ENCODE data around the gene AKT3. TPM values are rescaled to one million over a fixed set of nuclear protein-coding genes. Genes with fewer than 3 reads are reported as not detected.

AKT3 gene
- total RNA-seq, 1 donor from 2014 or later: 27.8 TPM

DNA sequence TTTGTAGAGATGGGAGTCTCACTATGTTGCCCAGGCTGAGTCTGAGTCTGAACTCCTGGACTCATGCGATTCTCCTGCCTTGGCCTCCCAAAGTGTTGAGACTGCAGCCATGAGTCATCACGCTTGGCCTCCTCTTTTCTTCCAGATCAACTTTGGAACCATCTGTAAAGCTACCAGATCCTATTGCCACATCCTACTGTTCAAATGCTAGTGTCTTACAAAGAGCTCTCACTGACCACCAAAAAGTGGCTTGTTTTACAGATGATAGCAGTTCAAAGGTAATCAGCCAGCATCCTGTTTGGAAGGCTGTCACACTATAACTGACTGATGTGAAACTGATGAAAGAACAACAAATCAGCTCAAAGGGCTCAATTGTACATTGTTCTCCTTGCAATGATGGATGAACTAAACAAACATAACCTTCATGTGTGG lies 221.6 kb downstream of the AKT3 start:
- intact Hi-C loops (cut with micrococcal nuclease): no loop called here

DNA sequence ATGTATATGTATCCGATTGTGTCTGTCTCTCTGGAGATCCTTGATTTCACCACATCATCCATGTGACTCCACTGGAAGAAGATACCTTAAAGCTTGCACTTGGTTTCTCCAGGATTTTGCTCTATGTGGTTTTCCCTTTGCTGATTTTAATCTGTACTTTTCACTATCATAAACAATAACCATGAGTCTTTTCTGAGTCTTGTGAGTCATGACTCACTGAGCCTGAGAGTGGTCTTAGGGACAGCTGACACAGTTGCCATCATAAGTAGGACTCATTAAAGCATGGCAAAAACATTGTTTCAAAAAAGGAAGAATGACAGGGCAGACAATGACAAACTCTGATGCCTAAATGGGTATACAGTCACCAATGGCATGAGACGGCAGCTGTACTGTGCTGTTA lies 226.2 kb downstream of the AKT3 start:
- intact Hi-C loops (cut with micrococcal nuclease): no loop called here

- intact Hi-C loops (cut with micrococcal nuclease): no loop called here
Observed at GRCh38 chr1:243621973-243622372, 228.1 kb downstream of the AKT3 start.

GRCh38 chr1:243620096-243620495 lies 229.9 kb downstream of the AKT3 start:
- intact Hi-C loops (cut with micrococcal nuclease): no loop called here

GRCh38 chr1:243609698-243610097 lies 240.3 kb downstream of the AKT3 start:
- intact Hi-C loops (cut with micrococcal nuclease): no loop called here

DNA sequence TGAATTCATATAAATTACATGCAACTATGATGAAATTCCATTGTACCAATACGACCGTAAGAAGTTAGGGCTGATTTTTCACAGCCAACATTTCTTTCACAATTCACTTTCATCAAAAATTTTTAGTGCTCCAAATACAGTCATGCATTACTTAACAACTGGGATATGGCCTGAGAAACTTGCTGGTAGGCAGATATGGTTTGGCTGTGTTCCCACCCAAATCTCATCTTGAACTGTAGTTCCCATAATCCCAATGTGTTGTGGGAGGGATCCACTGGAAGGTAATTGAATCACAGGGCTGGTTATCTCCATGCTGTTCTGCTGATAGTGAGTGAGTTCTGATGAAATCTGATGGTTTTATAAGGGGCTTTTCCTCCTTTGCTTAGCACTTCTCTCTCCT lies 244.4 kb downstream of the AKT3 start:
- intact Hi-C loops (cut with micrococcal nuclease): no loop called here

DNA sequence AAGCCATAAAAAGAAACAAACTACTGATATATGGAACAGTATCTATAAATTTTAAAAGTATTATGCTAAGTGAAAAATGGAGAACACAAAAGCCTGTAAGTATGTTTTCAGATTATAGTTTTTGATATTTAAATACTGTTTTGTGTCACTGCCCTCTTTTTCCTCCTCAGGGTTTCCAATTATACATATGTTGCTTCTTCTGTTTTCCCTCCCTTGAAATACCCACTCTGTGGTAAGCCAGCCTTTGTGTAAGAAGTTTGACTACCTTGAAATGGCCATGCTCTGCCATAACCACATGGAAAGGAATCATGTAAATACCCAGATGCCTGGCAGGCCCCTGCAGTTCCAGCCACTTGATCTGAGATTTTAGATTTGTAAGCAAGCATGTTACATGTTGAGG lies 248.3 kb downstream of the AKT3 start:
- intact Hi-C loops (cut with micrococcal nuclease): no loop called here

DNA sequence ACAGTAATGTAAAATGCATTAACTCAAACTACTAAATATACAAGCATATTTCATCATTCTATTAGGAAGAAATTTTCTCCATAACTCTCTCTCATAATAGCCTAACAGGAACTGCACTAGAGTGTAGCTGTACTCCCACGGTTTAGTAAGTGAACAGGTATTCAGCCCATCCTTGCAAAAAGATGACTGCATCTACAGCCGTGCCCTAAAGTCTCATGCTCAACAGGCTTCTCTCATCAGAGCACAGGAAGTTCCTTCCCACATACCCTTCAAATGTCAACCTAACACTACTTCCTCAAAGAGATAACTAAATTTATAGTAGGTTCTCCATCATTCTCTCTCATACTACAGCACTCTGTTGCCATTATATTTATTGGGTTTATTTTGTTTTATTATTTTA lies 251.6 kb downstream of the AKT3 start:
- intact Hi-C loops (cut with micrococcal nuclease): loop anchor here (5.0 kb wide), 2 partner anchors 149 to 854 kb away; partner anchors contain the start of gene ADSS2

- intact Hi-C loops (cut with micrococcal nuclease): loop anchor here (2.0 to 5.0 kb wide), 5 partner anchors 150 to 855 kb away; partner anchors contain the start of gene ADSS2
Observed at GRCh38 chr1:243597383-243597782, 252.7 kb downstream of the AKT3 start.

DNA sequence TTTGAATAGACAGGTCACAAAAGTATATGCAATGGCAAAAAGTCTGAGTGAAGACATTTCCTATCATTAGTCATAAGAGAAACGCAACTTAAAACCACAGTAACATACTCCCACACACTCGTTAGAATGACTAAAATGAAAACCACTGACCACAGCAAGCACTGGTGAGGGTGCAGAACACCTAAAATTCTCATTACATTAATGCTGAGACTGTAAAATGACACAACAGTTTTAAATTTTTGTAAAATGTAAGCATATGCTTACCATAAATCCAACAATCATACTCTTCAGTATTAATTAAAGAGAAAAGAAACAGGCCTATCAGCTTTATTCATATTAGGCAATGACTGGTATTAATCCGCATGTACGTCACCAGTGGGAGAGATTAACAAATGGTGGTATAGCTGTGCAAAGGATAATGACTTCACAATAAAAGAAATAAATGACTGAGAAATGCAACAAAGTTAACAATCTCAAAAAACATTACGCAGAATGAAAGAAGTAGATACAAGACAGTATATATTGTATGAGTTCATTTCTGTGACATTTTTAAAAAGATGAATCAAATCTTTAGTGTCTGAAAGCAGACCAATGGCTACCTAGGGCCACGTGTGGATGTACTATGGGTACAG lies 253.5 kb downstream of the AKT3 start:
- intact Hi-C loops (cut with micrococcal nuclease): loop anchor here (1.0 to 5.0 kb wide), 13 partner anchors 8 to 856 kb away; partner anchors contain the start of genes ADSS2 and CEP170

DNA sequence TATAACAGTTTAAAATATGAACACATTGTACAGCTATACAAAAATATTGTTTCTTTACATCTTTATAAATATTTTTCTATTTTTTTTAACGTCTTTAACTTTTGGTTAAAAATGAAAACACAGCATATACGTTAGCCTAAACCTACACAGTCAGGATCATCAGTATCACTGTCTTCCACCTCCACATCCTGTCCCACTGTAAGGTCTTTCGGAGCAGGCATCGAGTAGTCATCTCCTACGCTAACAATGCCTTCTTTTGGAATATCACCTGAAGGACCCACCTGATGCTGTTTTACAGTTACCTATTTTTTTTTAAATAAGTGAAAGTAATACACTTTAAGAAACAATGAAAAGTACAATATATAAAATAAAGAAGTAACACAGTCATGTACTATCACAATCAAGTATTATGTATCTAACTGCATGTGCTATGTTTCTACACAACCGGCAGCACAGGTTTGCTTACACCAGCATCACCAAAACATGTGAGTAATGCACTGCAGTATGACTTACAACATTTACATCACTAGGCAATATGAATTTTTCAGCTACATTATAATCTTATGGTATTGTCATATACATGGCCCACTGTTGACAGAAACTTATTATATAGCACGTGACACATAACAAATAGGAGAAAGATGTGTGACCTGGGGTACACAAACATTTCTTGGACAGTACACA lies 254.4 kb downstream of the AKT3 start:
- intact Hi-C loops (cut with micrococcal nuclease): loop anchor here (1.0 to 5.0 kb wide), 13 partner anchors 7 to 857 kb away; partner anchors contain the start of genes ADSS2 and CEP170

DNA sequence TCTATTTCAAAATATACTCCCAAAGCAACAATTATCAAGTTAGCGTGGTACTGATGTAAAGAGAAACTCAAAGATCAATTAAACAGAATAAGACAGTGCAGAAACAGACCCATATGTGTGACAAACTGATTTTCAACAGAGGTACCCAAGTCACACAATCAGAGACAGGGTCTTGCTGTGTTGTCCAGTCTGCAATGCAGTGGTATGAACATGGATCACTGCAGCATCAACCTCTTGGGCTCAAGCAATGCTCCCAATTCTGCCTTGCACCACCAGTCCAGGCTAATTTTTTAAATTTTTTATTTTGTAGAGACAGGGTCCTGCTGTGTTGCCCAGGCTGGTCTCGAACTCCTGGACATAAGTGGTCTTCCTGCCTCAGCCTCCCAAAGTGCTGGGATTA lies 255.6 kb downstream of the AKT3 start:
- intact Hi-C loops (cut with micrococcal nuclease): no loop called here

DNA sequence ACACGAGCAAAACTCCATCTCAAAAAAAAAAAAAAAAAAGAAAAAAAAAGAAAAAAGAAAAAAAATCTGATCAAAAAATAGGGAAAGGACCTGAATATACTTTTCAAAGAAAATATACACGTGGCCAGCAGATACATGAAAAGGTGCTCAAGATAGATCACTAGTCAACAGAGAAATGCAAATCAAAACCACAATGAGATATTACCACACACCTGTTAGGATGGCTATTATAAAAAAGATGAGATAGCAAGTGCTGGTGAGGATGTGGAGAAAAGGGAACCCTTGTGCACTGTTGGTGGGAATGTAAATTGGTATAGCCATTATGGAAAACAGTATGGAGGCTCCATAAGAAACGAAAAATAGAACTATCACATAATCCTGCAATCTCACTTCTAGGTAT lies 260.8 kb downstream of the AKT3 start:
- intact Hi-C loops (cut with micrococcal nuclease): loop anchor here (2.0 kb wide), 1 partner anchor 168 kb away; no protein-coding TSS in a partner anchor

DNA sequence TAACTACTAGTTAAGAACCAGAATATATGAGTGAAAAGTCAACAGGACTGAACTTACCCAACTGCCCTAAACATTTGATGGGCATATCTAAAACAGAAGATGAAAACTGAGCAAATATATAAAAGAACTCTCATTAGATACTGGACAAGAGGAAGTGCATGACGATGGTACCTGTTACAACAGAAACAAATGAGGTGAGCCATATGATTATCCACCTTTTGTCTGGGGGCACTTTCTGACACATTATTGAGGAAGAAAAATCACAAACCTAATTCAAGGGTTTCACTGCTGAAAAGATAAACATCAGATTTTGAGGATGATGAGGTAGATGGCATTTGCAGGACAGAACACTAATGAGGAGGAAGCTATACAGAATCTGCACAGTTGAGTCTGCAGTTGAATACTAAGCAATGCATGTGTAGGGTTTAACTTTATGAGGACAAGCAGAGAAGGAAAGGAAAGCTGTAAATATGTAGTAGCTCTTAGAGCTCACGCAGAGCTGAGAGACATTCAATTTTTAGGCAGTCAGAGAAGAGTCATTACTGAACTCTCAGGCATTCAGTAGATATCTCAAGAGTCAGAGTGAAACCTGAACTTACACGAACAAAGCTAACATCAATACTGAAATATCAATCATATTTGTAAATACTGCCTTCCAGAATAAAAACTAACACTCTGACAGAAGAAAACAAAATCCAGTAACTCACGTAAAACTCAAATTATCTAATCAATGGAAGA lies 262.1 kb downstream of the AKT3 start:
- intact Hi-C loops (cut with micrococcal nuclease): loop anchor here (1.0 to 2.0 kb wide), 2 partner anchors 8 to 167 kb away; no protein-coding TSS in a partner anchor

GRCh38 chr1:243587285-243587684 lies 262.8 kb downstream of the AKT3 start:
- intact Hi-C loops (cut with micrococcal nuclease): no loop called here

DNA sequence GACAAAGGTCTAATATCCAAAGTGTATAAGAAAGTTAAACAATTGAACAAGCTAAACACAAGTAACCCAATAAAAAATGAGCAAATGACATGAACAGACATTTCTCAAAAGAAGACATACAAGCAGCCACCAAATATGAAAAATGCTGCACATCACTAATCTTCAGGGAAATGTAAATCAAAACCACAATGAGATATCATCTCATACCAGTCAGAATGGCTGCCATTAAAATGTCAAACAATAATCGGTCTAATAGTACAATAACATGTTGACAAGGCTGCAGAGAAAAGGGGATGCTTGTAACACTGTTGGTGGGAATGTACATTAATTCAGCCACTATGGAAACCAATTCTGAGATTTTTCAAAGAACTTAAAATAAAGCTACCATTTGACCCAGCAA lies 264.1 kb downstream of the AKT3 start:
- intact Hi-C loops (cut with micrococcal nuclease): no loop called here

- intact Hi-C loops (cut with micrococcal nuclease): no loop called here
Observed at GRCh38 chr1:243582326-243582725, 267.7 kb downstream of the AKT3 start.

DNA sequence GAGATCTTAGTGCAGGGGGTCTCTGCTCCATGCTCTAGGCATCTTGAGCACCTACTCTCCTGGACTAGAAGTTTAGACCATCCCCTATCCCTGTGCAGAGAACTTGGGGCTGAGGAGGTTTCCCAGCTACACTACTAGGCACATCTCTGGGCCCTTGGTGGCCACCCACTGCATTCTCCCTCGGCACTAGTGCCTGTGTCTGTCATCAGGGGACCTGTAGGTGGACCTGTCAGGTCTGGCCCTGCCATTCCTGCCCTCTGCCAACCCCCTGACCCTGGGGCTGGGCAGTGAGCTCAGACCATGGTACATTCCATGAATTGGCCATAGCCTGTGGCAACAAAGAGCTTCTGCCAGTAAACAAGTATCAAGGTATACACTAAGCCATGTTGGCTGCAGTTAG lies 269.1 kb downstream of the AKT3 start:
- intact Hi-C loops (cut with micrococcal nuclease): no loop called here

GRCh38 chr1:243580072-243580471 lies 270.0 kb downstream of the AKT3 start:
- intact Hi-C loops (cut with micrococcal nuclease): no loop called here

GRCh38 chr1:243575070-243575469 lies 275.0 kb downstream of the AKT3 start:
- intact Hi-C loops (cut with micrococcal nuclease): no loop called here

DNA sequence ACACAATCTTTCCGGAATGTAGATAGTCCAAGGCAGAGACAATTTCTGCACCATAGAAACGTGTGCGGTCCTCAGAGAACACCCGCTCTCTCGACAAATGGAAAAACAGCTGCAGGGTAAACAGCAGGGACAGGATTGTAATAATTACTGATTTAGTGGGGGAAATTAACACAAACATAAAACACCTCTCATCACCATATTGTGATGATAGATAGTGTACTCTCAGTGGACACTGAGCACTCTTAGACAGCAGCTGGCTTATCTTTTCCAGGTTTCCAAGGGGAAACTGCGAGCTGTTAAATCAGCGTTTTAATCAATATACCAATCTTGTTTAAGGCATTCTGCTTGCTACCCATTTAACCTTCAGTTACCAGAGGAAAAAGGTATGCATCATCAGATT lies 277.1 kb downstream of the AKT3 start:
- intact Hi-C loops (cut with micrococcal nuclease): no loop called here

DNA sequence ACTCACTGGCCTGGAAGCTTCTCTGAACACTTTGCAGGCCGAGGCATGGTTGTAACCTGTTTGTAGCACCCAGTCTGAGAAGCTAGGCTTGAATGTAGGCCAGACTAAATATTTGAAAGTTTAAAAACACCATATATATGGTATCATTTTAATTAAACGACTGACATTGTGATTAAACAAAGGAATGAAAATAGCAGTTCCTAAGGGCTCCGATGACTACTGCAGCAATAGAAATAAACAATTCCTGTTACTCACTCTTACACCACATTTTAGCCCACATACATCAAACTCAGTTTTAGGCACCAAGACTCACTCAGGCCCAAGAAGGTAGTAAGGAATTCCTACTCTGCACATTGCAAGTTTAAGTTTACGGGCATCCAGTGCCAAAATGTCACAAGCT lies 281.2 kb downstream of the AKT3 start:
- intact Hi-C loops (cut with micrococcal nuclease): no loop called here

Data from T-helper 1 cell treated with Interleukin-12 subunit alpha and Interleukin-12 subunit beta and Interleukin-4 antibody, amounts not matched to agents 30 ng/mL and 1 ng/mL, for 36 hours (primary cell).